Measurements from ENCODE around the gene NCAPD3. TPM values are rescaled to one million over a fixed set of nuclear protein-coding genes. Genes with fewer than 3 reads are reported as not detected.

Gene NCAPD3
- total and polyA plus RNA-seq, 9 of the 15 experiments (the other 6 are each of a cell fraction or from before 2014, with no cell fraction given) = 23.6 to 80.6 (median 58.6) TPM

GRCh38 chr11:134120921-134121526, 102.7 kb downstream of the NCAPD3 start:
- ATAC-seq (no peak), FAIRE-seq (no peak), DNase-seq (ENCODE audit: extremely low read depth in 1 of 4, low spot score in 3 of 4) (no peak)
- H3K27ac ChIP-seq (ENCODE audit: extremely low read depth, low read depth, low read length) = no peak overlapping the region
- intact Hi-C loops (cut with micrococcal nuclease) (no loop called here), in situ Hi-C loops (cut with MboI) (no loop called here)
- no peaks in the 10 kb centered on the region for H3K9me3 ChIP-seq (replicated peaks; ENCODE audit: control insufficient read depth, insufficient read depth, low read depth, low read length)
- no peaks in the 10 kb centered on the region for H3K79me2 ChIP-seq (ENCODE audit: control insufficient read depth, insufficient read depth, low read length)
- 1% methylated on average over 9 of the region's 9 CpGs for WGBS (ENCODE audit: insufficient coverage, low coverage, missing lambda C conversion rate)
- no peaks in the 10 kb centered on the region for H3K36me3 ChIP-seq (ENCODE audit: control insufficient read depth, insufficient read depth, low read length)
- no peaks in the 10 kb centered on the region for H3K9me1 ChIP-seq (ENCODE audit: control insufficient read depth, insufficient read depth, low read length)
- no peaks in the 10 kb centered on the region for H4K20me1 ChIP-seq (replicated peaks; ENCODE audit: control insufficient read depth, insufficient read depth, low read length)
- peaks cover 17 to 20% of the 10 kb centered on the region in 2 experiments for H3K27me3 ChIP-seq (ENCODE audit: control insufficient read depth in 2 of 2, insufficient read depth in 2 of 2, low read length in 2 of 2)
- POLR2A ChIA-PET = interaction anchor here (1.0 kb wide), 1 partner anchor 9 kb away, joined by 4 read pairs; no protein-coding TSS in a partner anchor
- BruUV-seq (replicated peaks) = no TSS peak
- H3K9ac ChIP-seq (ENCODE audit: insufficient read depth in 1 of 2, low read depth in 2 of 2, low read length in 2 of 2) = no peak overlapping the region
- no peak overlapping the region for H3K4me3 ChIP-seq
- no peak overlapping the region for H2AFZ ChIP-seq (ENCODE audit: low read depth, low read length)
- H3K4me2 ChIP-seq (ENCODE audit: insufficient read depth, low read length) = no peak overlapping the region
- H3K4me1 ChIP-seq (replicated peaks in 1 of 2; ENCODE audit: control insufficient read depth in 2 of 2, insufficient read depth in 2 of 2, low read length in 2 of 2) = peaks cover 0 to 6% of the 10 kb centered on the region in 2 experiments; a peak in 2 of 5 replicates
- CTCF ChIA-PET (ENCODE audit: low intra/inter-chr PET ratio) = no interaction called here
- TF ChIP-seq ZNF316 (IDR thresholded peaks at IDR 0.05) (no peak), ZBTB9 (CRISPR knock-in tag; IDR thresholded peaks at IDR 0.05) (no peak), SRSF9 (IDR thresholded peaks at IDR 0.05; ENCODE audit: borderline replicate concordance, low read depth, low read length) (no peak), ZNF347 (CRISPR knock-in tag; IDR thresholded peaks at IDR 0.05; ENCODE audit: low read depth) (no peak), CREB1 (IDR thresholded peaks at IDR 0.05) (no peak), CREB1 (CRISPR knock-in tag; IDR thresholded peaks at IDR 0.05) (no peak), NFIC (IDR thresholded peaks at IDR 0.05) (no peak), CUX1 (CRISPR knock-in tag; IDR thresholded peaks at IDR 0.05) (no peak), ZNF165 (CRISPR knock-in tag; IDR thresholded peaks at IDR 0.05; ENCODE audit: borderline replicate concordance) (no peak), DLX4 (CRISPR knock-in tag; IDR thresholded peaks at IDR 0.05) (no peak), DIDO1 (tag; IDR thresholded peaks at IDR 0.05; ENCODE audit: low read depth) (no peak), ARHGAP35 (IDR thresholded peaks at IDR 0.05; ENCODE audit: partially characterized antibody) (no peak), SAP30 (IDR thresholded peaks at IDR 0.05; ENCODE audit: borderline replicate concordance, insufficient read depth, low read depth, low read length, poor library complexity, severe bottlenecking) (no peak), PPARD (CRISPR knock-in tag; IDR thresholded peaks at IDR 0.05) (no peak), ZNF197 (CRISPR knock-in tag; IDR thresholded peaks at IDR 0.05; ENCODE audit: low read depth) (no peak), SP1 (CRISPR knock-in tag; IDR thresholded peaks at IDR 0.05) (no peak), SAFB (IDR thresholded peaks at IDR 0.05; ENCODE audit: borderline replicate concordance, low read depth, low read length) (no peak)
